ENCODE measurements around the gene SCRN2.

Gene SCRN2

DNA sequence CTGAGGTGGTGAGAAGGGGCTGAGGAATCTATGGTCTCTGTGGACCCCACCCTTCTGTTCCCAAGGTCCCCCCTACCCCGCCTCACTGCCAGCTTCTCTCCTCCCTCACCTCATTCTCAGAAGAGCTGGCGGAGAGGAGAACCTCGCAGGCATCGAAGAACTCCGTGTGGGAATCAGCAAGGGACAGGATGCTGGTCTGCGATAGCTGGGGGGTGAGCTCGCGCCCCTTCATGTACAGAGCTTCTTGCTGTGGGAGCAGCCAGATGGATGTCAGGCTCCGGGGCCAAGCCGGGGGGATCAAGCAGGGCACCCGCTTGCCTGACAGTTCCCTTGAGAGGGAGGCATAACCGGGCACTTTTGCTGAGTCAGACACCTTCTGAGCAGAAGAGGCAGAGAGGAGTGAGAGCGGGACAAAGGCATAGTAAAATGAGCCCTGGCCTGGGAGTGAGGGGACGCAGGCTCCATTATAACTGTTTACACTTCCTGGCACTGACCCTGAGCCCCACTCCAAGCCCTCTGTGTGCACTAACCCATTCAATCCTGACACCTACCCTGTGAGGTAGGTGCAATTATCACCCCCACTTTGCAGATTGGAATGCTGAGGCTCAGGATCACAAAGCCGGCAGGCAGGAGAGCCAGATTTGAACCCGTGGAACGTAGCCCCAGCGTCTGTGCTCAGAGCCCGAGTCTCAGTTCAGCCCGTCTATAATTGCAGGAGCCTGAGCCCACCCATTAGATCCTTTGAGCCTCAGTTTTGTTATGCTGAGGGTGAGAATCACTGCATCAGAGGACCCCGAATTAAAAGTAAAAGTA lies 25.8 kb downstream of the SCRN2 start:
- Histone ChIP-seq H3K4me1 (ENCODE audit: control insufficient read depth in 1 of 2, insufficient read depth in 1 of 2, low read depth in 1 of 2, low read length in 1 of 2) (peaks cover 0 to 6% of the 10 kb centered on the region in 2 experiments), H3K27ac (no peak overlapping the region), H3K9me3 (no peaks in the 10 kb centered on the region), H3K36me3 (peaks cover 86% of the 10 kb centered on the region), H3K4me3 (ENCODE audit: low read depth in 1 of 2, low read length in 1 of 2) (no peak overlapping the region), H3K27me3 (no peaks in the 10 kb centered on the region)
- no peak for TF ChIP-seq CTCF (IDR thresholded peaks at IDR 0.05)

- Histone ChIP-seq H3K36me3 (peaks cover 98% of the 10 kb centered on the region), H3K27me3 (no peaks in the 10 kb centered on the region)
Observed at GRCh38 chr17:47813512-47814031, 27.5 kb downstream of the SCRN2 start.

GRCh38 chr17:47813077-47813476 lies 28.0 kb downstream of the SCRN2 start:
- Histone ChIP-seq H3K4me1 (ENCODE audit: control insufficient read depth in 1 of 2, insufficient read depth in 1 of 2, low read depth in 1 of 2, low read length in 1 of 2) (no peaks in the 10 kb centered on the region), H3K27ac (no peak overlapping the region), H3K9me3 (no peaks in the 10 kb centered on the region), H3K27me3 (no peaks in the 10 kb centered on the region), H3K36me3 (peaks cover 98% of the 10 kb centered on the region), H3K4me3 (ENCODE audit: low read depth in 1 of 2, low read length in 1 of 2) (no peak overlapping the region)
- TF ChIP-seq CTCF (IDR thresholded peaks at IDR 0.05), result no peak

More at GRCh38 chr17:47813512-47814031, 27.5 kb downstream of the SCRN2 start:
- TF ChIP-seq CTCF (IDR thresholded peaks at IDR 0.05), result no peak
- Histone ChIP-seq H3K4me3 (ENCODE audit: low read depth in 1 of 2, low read length in 1 of 2) (no peak overlapping the region), H3K27ac (no peak overlapping the region), H3K4me1 (ENCODE audit: control insufficient read depth in 1 of 2, insufficient read depth in 1 of 2, low read depth in 1 of 2, low read length in 1 of 2) (no peaks in the 10 kb centered on the region), H3K9me3 (no peaks in the 10 kb centered on the region)

- no peak overlapping the region for H3K4me3 ChIP-seq (ENCODE audit: low read depth in 1 of 2, low read length in 1 of 2)
- no peak for TF ChIP-seq CTCF (IDR thresholded peaks at IDR 0.05)
- H3K4me1 ChIP-seq (ENCODE audit: control insufficient read depth in 1 of 2, insufficient read depth in 1 of 2, low read depth in 1 of 2, low read length in 1 of 2), result no peaks in the 10 kb centered on the region
- H3K27ac ChIP-seq, result no peak overlapping the region
- no peaks in the 10 kb centered on the region for H3K27me3 ChIP-seq
- H3K9me3 ChIP-seq, result no peaks in the 10 kb centered on the region
- peaks cover 98% of the 10 kb centered on the region for H3K36me3 ChIP-seq
Observed at GRCh38 chr17:47812146-47812920, 28.7 kb downstream of the SCRN2 start.

DNA sequence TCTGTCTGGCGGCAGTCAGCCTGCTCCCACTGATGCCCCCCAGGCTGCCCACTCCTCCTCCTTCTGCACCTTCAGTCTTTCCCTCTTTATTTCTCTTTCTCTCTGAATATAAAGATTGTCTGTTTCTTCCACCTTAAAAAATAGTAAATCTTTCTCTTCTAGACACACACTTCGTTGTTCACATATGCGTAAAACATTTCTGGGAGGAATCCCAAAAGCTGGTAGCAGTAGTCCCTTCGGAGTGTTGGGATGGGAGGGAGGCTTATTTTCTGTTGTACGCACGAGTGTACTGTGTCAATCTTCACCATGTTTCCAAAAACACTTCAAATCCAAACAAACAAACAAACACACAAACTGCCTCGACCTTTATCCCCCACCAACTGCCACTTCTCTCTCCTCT lies 29.4 kb downstream of the SCRN2 start:
- H3K36me3 ChIP-seq, result peaks cover 98% of the 10 kb centered on the region
- H3K27ac ChIP-seq, result no peak overlapping the region
- H3K27me3 ChIP-seq, result no peaks in the 10 kb centered on the region
- TF ChIP-seq CTCF (IDR thresholded peaks at IDR 0.05), result no peak
- no peak overlapping the region for H3K4me3 ChIP-seq (ENCODE audit: low read depth in 1 of 2, low read length in 1 of 2)
- no peaks in the 10 kb centered on the region for H3K9me3 ChIP-seq
- H3K4me1 ChIP-seq (ENCODE audit: control insufficient read depth in 1 of 2, insufficient read depth in 1 of 2, low read depth in 1 of 2, low read length in 1 of 2), result no peaks in the 10 kb centered on the region
